GM12878 (cell line): ENCODE measurements around the gene CRELD2. TPM values are rescaled to one million over a fixed set of nuclear protein-coding genes. Genes with fewer than 3 reads are reported as not detected.

Experiments
- CUX1 ChIP-seq: IDR thresholded peaks from 2 replicates; pipeline ENCODE4 v1.6.1; 2012; ENCODE audit warnings: improper control_type of control experiment, low read depth, low read length; ENCODE audit not compliant: insufficient replicate concordance
- JUNB ChIP-seq: IDR thresholded peaks from 2 replicates; pipeline ENCODE4 v1.6.1; 2016; ENCODE audit warnings: antibody characterized with exemption, mild to moderate bottlenecking
- MYC ChIP-seq: IDR thresholded peaks from 2 replicates; pipeline ENCODE4 v1.6.1; 2011; ENCODE audit warnings: mild to moderate bottlenecking, low read length, moderate library complexity, inconsistent platforms; ENCODE audit not compliant: insufficient read depth, insufficient replicate concordance, insufficient read length, severe bottlenecking
- PAX5 ChIP-seq: IDR thresholded peaks from 2 replicates; pipeline ENCODE4 v1.6.1; 2011; ENCODE audit warnings: low read depth, low read length, borderline replicate concordance
- USF2 ChIP-seq: IDR thresholded peaks from 2 replicates; pipeline ENCODE4 v1.6.1; 2011; ENCODE audit warnings: low read depth, low read length, improper control_type of control experiment, borderline replicate concordance
- ZBTB4 ChIP-seq: fragments of 450-650 bp; formaldehyde crosslinking; IDR thresholded peaks from 2 replicates; pipeline ENCODE4 v1.4.0; 2022; ENCODE audit warnings: mild to moderate bottlenecking, moderate library complexity
- polyA plus RNA-seq, 11 experiments: library from polyadenylated mRNA; depleted of rRNA in 4 of 11; unstranded in 6 of 11; stranded (reverse) in 5 of 11; fragments of >200 nt; fragmentation: Nextera tagmentation in 4 of 11; fragmentation: Illumina TruSeq in 1 of 11; extraction: Ambion mirVana in 4 of 11; extraction: Trizol in 1 of 11; gene quantifications; 1 replicate in 1 of 11; 2 replicates in 10 of 11; pipeline versions ENCODE4 v1.2.1 to v1.2.3, GENCODE V29; 2011 to 2016; ENCODE audit warnings: inconsistent platforms in 2 of 11, missing spikeins in 2 of 11, low read depth in 1 of 11
- total RNA-seq, 4 experiments: library from RNA; depleted of rRNA in 3 of 4; stranded (reverse); fragments of >200 nt in 3 of 4; fragmentation: Illumina TruSeq in 1 of 4; extraction: Trizol in 1 of 4; gene quantifications; 2 replicates each; pipeline versions ENCODE4 v1.2.1 to v1.2.3, GENCODE V29; 2013 to 2021

CRELD2 gene
- total and polyA plus RNA-seq, 10 of the 15 experiments (the other 5 are each of a cell fraction or from before 2014, with no cell fraction given) = 9.4 to 111 (median 25.9) TPM

GRCh38 chr22:49926916-49927315 is 8.5 kb downstream of the CRELD2 start (continued):
- TF ChIP-seq CUX1 (no peak), USF2 (no peak), ZBTB4 (CRISPR knock-in tag) (no peak), PAX5 (no peak), JUNB (no peak), MYC (no peak)
- TF ChIP-seq, all 136 proteins: peak for 0
